GM12892 (cell line): ENCODE data around the gene ZBED5.

Experiments
- POLR2A ChIP-seq: IDR thresholded peaks from 2 replicates; pipeline ENCODE4 v1.6.1; 2011; ENCODE audit warnings: low read depth, low read length, control low read depth
- POLR2AphosphoS5 ChIP-seq: IDR thresholded peaks from 2 replicates; pipeline ENCODE4 v1.6.1; 2011; ENCODE audit warnings: low read depth, low read length, control low read depth

DNA sequence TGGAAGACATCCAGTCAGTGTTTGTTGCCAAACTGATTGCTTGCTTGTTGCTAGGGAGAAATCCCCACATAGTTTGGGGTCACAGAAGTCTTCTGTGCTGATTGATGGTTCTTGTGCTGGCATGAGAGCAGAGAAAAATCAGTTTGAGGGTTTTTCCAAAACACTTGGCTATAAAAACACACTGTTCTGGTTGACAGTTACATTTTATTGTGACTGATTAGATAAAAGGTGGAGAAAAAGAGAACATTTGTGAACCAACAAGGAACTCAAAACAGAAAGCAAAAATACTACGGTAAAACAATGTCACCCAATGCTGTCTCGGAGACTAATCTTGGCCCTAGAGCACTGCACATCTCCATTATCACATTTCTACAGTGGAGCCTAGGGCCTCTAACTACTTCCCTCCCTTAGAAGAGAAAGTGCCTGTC is 34.7 kb downstream of the ZBED5 start:
- TF ChIP-seq POLR2A (no peak), POLR2AphosphoS5 (no peak)
